ENCODE results near the gene FAM193A.

FAM193A gene

DNA sequence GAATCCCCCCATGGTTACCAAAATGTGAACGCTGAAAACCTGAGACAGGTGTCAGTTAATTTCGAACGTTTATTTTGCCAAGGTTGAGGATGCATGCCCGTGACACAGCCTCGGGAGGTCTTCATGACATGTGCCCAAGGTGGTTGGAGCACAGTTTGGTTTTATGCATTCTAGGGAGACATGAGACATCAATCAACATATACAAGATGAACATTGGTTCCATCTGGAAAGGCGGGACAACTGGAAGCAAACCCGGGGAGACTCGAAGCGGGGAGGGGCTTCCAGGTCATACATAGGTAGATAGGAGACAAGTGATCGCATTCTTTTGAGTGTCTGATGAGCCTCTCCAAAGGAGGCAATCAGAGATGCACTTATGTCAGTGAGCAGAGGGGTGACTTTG lies 245.5 kb downstream of the FAM193A start:
- no peak overlapping the region for H3K4me3 ChIP-seq (replicated peaks; ENCODE audit: low read depth, low read length)
- TF ChIP-seq, protein P1, sequence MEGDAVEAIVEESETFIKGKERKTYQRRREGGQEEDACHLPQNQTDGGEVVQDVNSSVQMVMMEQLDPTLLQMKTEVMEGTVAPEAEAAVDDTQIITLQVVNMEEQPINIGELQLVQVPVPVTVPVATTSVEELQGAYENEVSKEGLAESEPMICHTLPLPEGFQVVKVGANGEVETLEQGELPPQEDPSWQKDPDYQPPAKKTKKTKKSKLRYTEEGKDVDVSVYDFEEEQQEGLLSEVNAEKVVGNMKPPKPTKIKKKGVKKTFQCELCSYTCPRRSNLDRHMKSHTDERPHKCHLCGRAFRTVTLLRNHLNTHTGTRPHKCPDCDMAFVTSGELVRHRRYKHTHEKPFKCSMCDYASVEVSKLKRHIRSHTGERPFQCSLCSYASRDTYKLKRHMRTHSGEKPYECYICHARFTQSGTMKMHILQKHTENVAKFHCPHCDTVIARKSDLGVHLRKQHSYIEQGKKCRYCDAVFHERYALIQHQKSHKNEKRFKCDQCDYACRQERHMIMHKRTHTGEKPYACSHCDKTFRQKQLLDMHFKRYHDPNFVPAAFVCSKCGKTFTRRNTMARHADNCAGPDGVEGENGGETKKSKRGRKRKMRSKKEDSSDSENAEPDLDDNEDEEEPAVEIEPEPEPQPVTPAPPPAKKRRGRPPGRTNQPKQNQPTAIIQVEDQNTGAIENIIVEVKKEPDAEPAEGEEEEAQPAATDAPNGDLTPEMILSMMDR (IDR thresholded peaks at IDR 0.05; ENCODE audit: low read length, missing control alignments) = no peak
- DNase-seq (ENCODE audit: low read depth) = no peak
